ENCODE measurements around the gene PTCRA.

DNA sequence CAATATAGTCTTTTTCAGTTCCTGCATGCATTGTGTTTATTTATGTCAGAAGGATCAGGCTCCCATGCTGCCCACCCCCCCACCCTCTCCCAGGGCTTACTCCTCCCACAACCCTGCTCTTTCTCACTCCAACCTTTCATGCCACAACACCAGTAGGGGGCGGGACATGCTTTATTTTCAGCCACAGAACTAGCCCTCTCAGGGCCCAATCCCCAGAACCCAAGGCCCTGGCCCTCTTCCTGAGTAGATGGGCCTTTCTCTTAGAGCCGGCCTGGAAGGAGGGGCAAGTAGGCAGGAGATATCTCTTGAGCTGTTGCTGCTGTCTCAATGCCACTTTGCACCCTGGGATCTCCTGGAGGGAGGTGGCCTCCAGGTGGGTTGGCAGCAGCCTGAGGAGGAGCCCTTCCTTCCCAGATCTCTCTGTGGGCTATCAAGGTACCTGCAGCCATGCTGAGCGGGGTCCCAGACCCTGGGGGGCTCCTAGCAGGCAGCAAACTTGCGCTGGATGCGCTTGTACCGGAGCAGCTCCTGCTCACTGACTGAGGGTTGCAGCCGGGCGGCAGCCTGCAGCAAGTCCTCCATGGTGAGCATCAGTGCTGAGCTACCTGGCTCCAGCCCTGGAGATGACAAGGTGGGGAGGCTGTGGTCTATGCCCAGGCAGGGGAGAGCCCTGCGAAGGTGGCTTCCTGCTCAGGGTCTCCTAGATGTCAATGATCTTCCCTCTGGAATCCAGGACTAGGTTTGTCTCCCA is 48.2 kb downstream of the PTCRA start:
- no peak for TF ChIP-seq MAX (CRISPR knock-in tag; IDR thresholded peaks at IDR 0.05)
- TF ChIP-seq, protein P1, sequence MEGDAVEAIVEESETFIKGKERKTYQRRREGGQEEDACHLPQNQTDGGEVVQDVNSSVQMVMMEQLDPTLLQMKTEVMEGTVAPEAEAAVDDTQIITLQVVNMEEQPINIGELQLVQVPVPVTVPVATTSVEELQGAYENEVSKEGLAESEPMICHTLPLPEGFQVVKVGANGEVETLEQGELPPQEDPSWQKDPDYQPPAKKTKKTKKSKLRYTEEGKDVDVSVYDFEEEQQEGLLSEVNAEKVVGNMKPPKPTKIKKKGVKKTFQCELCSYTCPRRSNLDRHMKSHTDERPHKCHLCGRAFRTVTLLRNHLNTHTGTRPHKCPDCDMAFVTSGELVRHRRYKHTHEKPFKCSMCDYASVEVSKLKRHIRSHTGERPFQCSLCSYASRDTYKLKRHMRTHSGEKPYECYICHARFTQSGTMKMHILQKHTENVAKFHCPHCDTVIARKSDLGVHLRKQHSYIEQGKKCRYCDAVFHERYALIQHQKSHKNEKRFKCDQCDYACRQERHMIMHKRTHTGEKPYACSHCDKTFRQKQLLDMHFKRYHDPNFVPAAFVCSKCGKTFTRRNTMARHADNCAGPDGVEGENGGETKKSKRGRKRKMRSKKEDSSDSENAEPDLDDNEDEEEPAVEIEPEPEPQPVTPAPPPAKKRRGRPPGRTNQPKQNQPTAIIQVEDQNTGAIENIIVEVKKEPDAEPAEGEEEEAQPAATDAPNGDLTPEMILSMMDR (IDR thresholded peaks at IDR 0.05), result no peak
- TF ChIP-seq FOXJ3 (CRISPR knock-in tag; IDR thresholded peaks at IDR 0.05; ENCODE audit: borderline replicate concordance), result no peak
- TF ChIP-seq ZNF138 (CRISPR knock-in tag; conservative IDR thresholded peaks at IDR 0.05), result no peak
- TF ChIP-seq, protein P2, sequence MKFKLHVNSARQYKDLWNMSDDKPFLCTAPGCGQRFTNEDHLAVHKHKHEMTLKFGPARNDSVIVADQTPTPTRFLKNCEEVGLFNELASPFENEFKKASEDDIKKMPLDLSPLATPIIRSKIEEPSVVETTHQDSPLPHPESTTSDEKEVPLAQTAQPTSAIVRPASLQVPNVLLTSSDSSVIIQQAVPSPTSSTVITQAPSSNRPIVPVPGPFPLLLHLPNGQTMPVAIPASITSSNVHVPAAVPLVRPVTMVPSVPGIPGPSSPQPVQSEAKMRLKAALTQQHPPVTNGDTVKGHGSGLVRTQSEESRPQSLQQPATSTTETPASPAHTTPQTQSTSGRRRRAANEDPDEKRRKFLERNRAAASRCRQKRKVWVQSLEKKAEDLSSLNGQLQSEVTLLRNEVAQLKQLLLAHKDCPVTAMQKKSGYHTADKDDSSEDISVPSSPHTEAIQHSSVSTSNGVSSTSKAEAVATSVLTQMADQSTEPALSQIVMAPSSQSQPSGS (CRISPR knock-in tag; IDR thresholded peaks at IDR 0.05; ENCODE audit: borderline replicate concordance, low read depth), result no peak
- no peak for TF ChIP-seq SOX15 (CRISPR knock-in tag; IDR thresholded peaks at IDR 0.05)
- TF ChIP-seq NR3C1 (CRISPR knock-in tag; conservative IDR thresholded peaks at IDR 0.05; ENCODE audit: low read depth), result no peak

Data from WTC11 (cell line).